Loucy (cell line): Measurements from ENCODE around the gene LY6G6C.

ENCODE experiments used
- H2AFZ ChIP-seq: fragments of 200-600 bp; sonication (generic); 2 replicates; pipeline ENCODE4 v1.6.0; 2016; ENCODE audit warnings: antibody characterized with exemption, mild to moderate bottlenecking, low read length, moderate library complexity
- H3F3A ChIP-seq: fragments of 200-600 bp; 2 replicates; pipeline ENCODE4 v1.6.0; 2016; ENCODE audit warnings: antibody characterized with exemption, low read depth, mild to moderate bottlenecking
- H3K27me3 ChIP-seq: fragments of 200-600 bp; sonication (generic); 2 replicates; pipeline ENCODE4 v1.6.1; 2014; ENCODE audit warnings: low read length, mild to moderate bottlenecking; ENCODE audit not compliant: insufficient read depth, poor library complexity, severe bottlenecking
- H3K36me3 ChIP-seq: fragments of 200-600 bp; sonication (generic); 2 replicates; pipeline ENCODE4 v1.6.1; 2016; ENCODE audit warnings: low read length; ENCODE audit not compliant: insufficient read depth
- H3K4me1 ChIP-seq: fragments of 200-600 bp; sonication (generic); 2 replicates; pipeline ENCODE4 v1.5.1; 2014; ENCODE audit warnings: low read length, mild to moderate bottlenecking; ENCODE audit not compliant: insufficient read depth, poor library complexity, severe bottlenecking
- H3K4me2 ChIP-seq: fragments of 200-600 bp; sonication (generic); 2 replicates; pipeline ENCODE4 v1.6.0; 2014; ENCODE audit warnings: antibody characterized with exemption, low read length, low read depth, mild to moderate bottlenecking; ENCODE audit not compliant: poor library complexity, severe bottlenecking
- H3K4me3 ChIP-seq: fragments of 200-600 bp; sonication (generic); 2 replicates; pipeline ENCODE4 v1.5.1; 2014; ENCODE audit warnings: low read length, mild to moderate bottlenecking, mixed read lengths; ENCODE audit not compliant: poor library complexity, severe bottlenecking
- H3K79me2 ChIP-seq: fragments of 200-600 bp; sonication (generic); 2 replicates; pipeline ENCODE4 v1.6.1; 2014; ENCODE audit warnings: low read length; ENCODE audit not compliant: insufficient read depth
- H3K9ac ChIP-seq: fragments of 200-600 bp; sonication (generic); 2 replicates; pipeline ENCODE4 v1.6.0; 2014; ENCODE audit warnings: mild to moderate bottlenecking, low read depth, low read length, moderate library complexity; ENCODE audit not compliant: poor library complexity, severe bottlenecking
- H3K9me2 ChIP-seq: fragments of 200-600 bp; sonication (generic); replicated peaks from 2 replicates; pipeline ENCODE4 v1.6.1; 2016; ENCODE audit warnings: low read depth, low read length, mixed read lengths
- H3K9me3 ChIP-seq: fragments of 200-600 bp; sonication (generic); 2 replicates; pipeline ENCODE4 v1.6.1; 2014; ENCODE audit warnings: mild to moderate bottlenecking, antibody characterized with exemption, low read length, low read depth; ENCODE audit not compliant: insufficient read depth
- H4K20me1 ChIP-seq: fragments of 200-600 bp; sonication (generic); 2 replicates; pipeline ENCODE4 v1.6.0; 2014; ENCODE audit warnings: antibody characterized with exemption, low read length, mild to moderate bottlenecking; ENCODE audit not compliant: insufficient read depth, poor library complexity, severe bottlenecking
- EZH2phosphoT487 ChIP-seq: fragments of 200-600 bp; IDR thresholded peaks from 2 replicates; pipeline ENCODE4 v1.6.1; 2018; ENCODE audit warnings: antibody characterized with exemption, mild to moderate bottlenecking, moderate library complexity, borderline replicate concordance
- TF ChIP-seq, protein P1 (sequence below): fragments of 200-600 bp; sonication (generic); conservative IDR thresholded peaks from 2 replicates; pipeline ENCODE4 v1.5.1; 2014; ENCODE audit warnings: mild to moderate bottlenecking, antibody characterized with exemption, low read length

LY6G6C gene

GRCh38 chr6:31720196-31720770, 1.3 kb downstream of the LY6G6C start:
- Histone ChIP-seq H3K9me3 (no peaks in the 10 kb centered on the region), H3K4me1 (peaks cover 6% of the 10 kb centered on the region), H2AFZ (no peak overlapping the region), H3K36me3 (no peaks in the 10 kb centered on the region), H3K79me2 (no peaks in the 10 kb centered on the region), H3K4me2 (no peak overlapping the region), H3K9ac (no peak overlapping the region), H3K9me2 (no peaks in the 10 kb centered on the region), H3F3A (no peaks in the 10 kb centered on the region), H4K20me1 (no peaks in the 10 kb centered on the region), H3K27me3 (no peaks in the 10 kb centered on the region), H3K4me3 (no peak overlapping the region)
- TF ChIP-seq, protein P1, sequence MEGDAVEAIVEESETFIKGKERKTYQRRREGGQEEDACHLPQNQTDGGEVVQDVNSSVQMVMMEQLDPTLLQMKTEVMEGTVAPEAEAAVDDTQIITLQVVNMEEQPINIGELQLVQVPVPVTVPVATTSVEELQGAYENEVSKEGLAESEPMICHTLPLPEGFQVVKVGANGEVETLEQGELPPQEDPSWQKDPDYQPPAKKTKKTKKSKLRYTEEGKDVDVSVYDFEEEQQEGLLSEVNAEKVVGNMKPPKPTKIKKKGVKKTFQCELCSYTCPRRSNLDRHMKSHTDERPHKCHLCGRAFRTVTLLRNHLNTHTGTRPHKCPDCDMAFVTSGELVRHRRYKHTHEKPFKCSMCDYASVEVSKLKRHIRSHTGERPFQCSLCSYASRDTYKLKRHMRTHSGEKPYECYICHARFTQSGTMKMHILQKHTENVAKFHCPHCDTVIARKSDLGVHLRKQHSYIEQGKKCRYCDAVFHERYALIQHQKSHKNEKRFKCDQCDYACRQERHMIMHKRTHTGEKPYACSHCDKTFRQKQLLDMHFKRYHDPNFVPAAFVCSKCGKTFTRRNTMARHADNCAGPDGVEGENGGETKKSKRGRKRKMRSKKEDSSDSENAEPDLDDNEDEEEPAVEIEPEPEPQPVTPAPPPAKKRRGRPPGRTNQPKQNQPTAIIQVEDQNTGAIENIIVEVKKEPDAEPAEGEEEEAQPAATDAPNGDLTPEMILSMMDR: no peak
- TF ChIP-seq EZH2phosphoT487: no peak

- TF ChIP-seq, protein P1: no peak
- TF ChIP-seq EZH2phosphoT487: no peak
- no peaks in the 10 kb centered on the region for H3K79me2 ChIP-seq
- no peaks in the 10 kb centered on the region for H3K36me3 ChIP-seq
- no peaks in the 10 kb centered on the region for H3K9me3 ChIP-seq
- H3K4me1 ChIP-seq: peaks cover 15% of the 10 kb centered on the region
- no peak overlapping the region for H3K4me3 ChIP-seq
- H3F3A ChIP-seq: no peaks in the 10 kb centered on the region
- no peak overlapping the region for H3K9ac ChIP-seq
- H2AFZ ChIP-seq: no peak overlapping the region
- no peak overlapping the region for H3K4me2 ChIP-seq
- H4K20me1 ChIP-seq: no peaks in the 10 kb centered on the region
- H3K9me2 ChIP-seq: no peaks in the 10 kb centered on the region
- H3K27me3 ChIP-seq: no peaks in the 10 kb centered on the region
Observed at GRCh38 chr6:31719001-31719400, 2.5 kb downstream of the LY6G6C start.

GRCh38 chr6:31718265-31718664, 3.3 kb downstream of the LY6G6C start:
- TF ChIP-seq, protein P1: no peak
- TF ChIP-seq EZH2phosphoT487: no peak
- no peak overlapping the region for H3K9ac ChIP-seq
- H3F3A ChIP-seq: no peaks in the 10 kb centered on the region
- H3K4me2 ChIP-seq: no peak overlapping the region
- H4K20me1 ChIP-seq: no peaks in the 10 kb centered on the region
- peaks cover 21% of the 10 kb centered on the region for H3K4me1 ChIP-seq
- no peaks in the 10 kb centered on the region for H3K27me3 ChIP-seq
- H3K9me2 ChIP-seq: no peaks in the 10 kb centered on the region
- no peaks in the 10 kb centered on the region for H3K36me3 ChIP-seq
- no peak overlapping the region for H2AFZ ChIP-seq
- H3K4me3 ChIP-seq: no peak overlapping the region
- H3K79me2 ChIP-seq: no peaks in the 10 kb centered on the region
- no peaks in the 10 kb centered on the region for H3K9me3 ChIP-seq
